Neural cell (in vitro differentiated cells): ENCODE data around the gene COBL. TPM values are rescaled to one million over a fixed set of nuclear protein-coding genes. Genes with fewer than 3 reads are reported as not detected.

Experiments
- H2AFZ ChIP-seq: fragments of 200-600, 300-800 bp; sonication (generic), shearing (Covaris generic); 2 replicates; pipeline ENCODE4 v1.6.0; 2014; ENCODE audit warnings: low read depth, mild to moderate bottlenecking, antibody characterized with exemption, low read length, moderate library complexity
- H3F3A ChIP-seq: fragments of 200-600 bp; shearing (Covaris generic); 2 replicates; pipeline ENCODE4 v1.6.1; 2016; ENCODE audit warnings: mild to moderate bottlenecking, moderate library complexity, mixed read lengths, antibody characterized with exemption, low read length; ENCODE audit not compliant: insufficient read depth, poor library complexity, severe bottlenecking
- H3K27ac ChIP-seq: fragments of 200-600, 300-800 bp; sonication (generic), shearing (Covaris generic); 2 replicates; pipeline ENCODE4 v1.5.1; 2014; ENCODE audit warnings: mild to moderate bottlenecking, low read length, moderate library complexity
- H3K27me3 ChIP-seq: fragments of 300-800, 200-600 bp; sonication (generic), shearing (Covaris generic); 2 replicates; pipeline ENCODE4 v1.6.0; 2014; ENCODE audit warnings: mild to moderate bottlenecking, low read depth, low read length, moderate library complexity; ENCODE audit not compliant: insufficient read depth
- H3K36me3 ChIP-seq: fragments of 300-800, 200-600 bp; sonication (generic), shearing (Covaris generic); 2 replicates; pipeline ENCODE4 v1.5.1; 2014; ENCODE audit warnings: mild to moderate bottlenecking, antibody characterized with exemption, low read length, moderate library complexity; ENCODE audit not compliant: insufficient read depth
- H3K4me2 ChIP-seq: fragments of 300-800, 200-600 bp; sonication (generic), shearing (Covaris generic); 2 replicates; pipeline ENCODE4 v1.6.0; 2014; ENCODE audit warnings: mild to moderate bottlenecking, low read length
- H3K4me3 ChIP-seq: fragments of 300-800, 200-600 bp; sonication (generic), shearing (Covaris generic); 2 replicates; pipeline ENCODE4 v1.5.1; 2014; ENCODE audit warnings: mild to moderate bottlenecking, low read length, moderate library complexity
- H3K79me2 ChIP-seq: fragments of 200-600 bp; shearing (Covaris generic); replicated peaks from 2 replicates; pipeline ENCODE4 v1.6.0; 2014; ENCODE audit warnings: mild to moderate bottlenecking, low read length, moderate library complexity; ENCODE audit not compliant: insufficient read depth
- H3K9ac ChIP-seq: fragments of 300-800, 200-600 bp; sonication (generic), shearing (Covaris generic); 2 replicates; pipeline ENCODE4 v1.6.1; 2016; ENCODE audit warnings: mild to moderate bottlenecking, low read length, mixed read lengths
- H3K9me2 ChIP-seq: fragments of 200-600 bp; shearing (Covaris generic); 2 replicates; pipeline ENCODE4 v1.6.1; 2016; ENCODE audit warnings: mild to moderate bottlenecking, low read length, mixed read lengths; ENCODE audit not compliant: insufficient read depth
- H3K9me3 ChIP-seq: fragments of 200-600, 300-800 bp; sonication (generic), shearing (Covaris generic); 2 replicates; pipeline ENCODE4 v1.6.1; 2016; ENCODE audit warnings: mild to moderate bottlenecking, mixed run types, low read length, moderate library complexity, mixed read lengths
- H4K20me1 ChIP-seq: fragments of 200-600 bp; shearing (Covaris generic); 2 replicates; pipeline ENCODE4 v1.6.1; 2016; ENCODE audit warnings: mild to moderate bottlenecking, mixed run types; ENCODE audit not compliant: insufficient read depth
- CTCF ChIP-seq: fragments of 450-650 bp; IDR thresholded peaks from 2 replicates; pipeline ENCODE4 v1.5.1; 2014; ENCODE audit warnings: antibody characterized with exemption, mild to moderate bottlenecking, moderate library complexity; ENCODE audit not compliant: poor library complexity, severe bottlenecking
- EP300 ChIP-seq: fragments of 450-650 bp; conservative IDR thresholded peaks from 2 replicates; pipeline ENCODE4 v1.6.1; 2014; ENCODE audit warnings: antibody characterized with exemption, mild to moderate bottlenecking, moderate library complexity; ENCODE audit not compliant: poor library complexity, severe bottlenecking
- EZH2 ChIP-seq: fragments of 200-600, 300-800 bp; shearing (Covaris generic), sonication (generic); IDR thresholded peaks from 2 replicates; pipeline ENCODE4 v1.6.1; 2014; ENCODE audit warnings: antibody characterized with exemption, low read length, borderline replicate concordance, mild to moderate bottlenecking; ENCODE audit not compliant: insufficient read depth, poor library complexity, severe bottlenecking
- MXI1 ChIP-seq: fragments of 450-650 bp; conservative IDR thresholded peaks from 2 replicates; pipeline ENCODE4 v1.6.1; 2014; ENCODE audit warnings: antibody characterized with exemption, mild to moderate bottlenecking; ENCODE audit not compliant: poor library complexity, severe bottlenecking
- POLR2AphosphoS5 ChIP-seq: IDR thresholded peaks from 2 replicates; pipeline ENCODE4 v1.6.1; 2012
- RAD21 ChIP-seq: fragments of 450-650 bp; conservative IDR thresholded peaks from 2 replicates; pipeline ENCODE4 v1.6.1; 2014; ENCODE audit warnings: antibody characterized with exemption, mild to moderate bottlenecking, moderate library complexity
- REST ChIP-seq: IDR thresholded peaks from 2 replicates; pipeline ENCODE4 v1.6.1; 2012; ENCODE audit warnings: borderline replicate concordance
- SMC3 ChIP-seq: fragments of 450-650 bp; conservative IDR thresholded peaks from 2 replicates; pipeline ENCODE4 v1.6.1; 2014; ENCODE audit warnings: antibody characterized with exemption, mild to moderate bottlenecking, moderate library complexity; ENCODE audit not compliant: poor library complexity
- TAF1 ChIP-seq: IDR thresholded peaks from 2 replicates; pipeline ENCODE4 v1.6.1; 2012; ENCODE audit warnings: low read depth
- polyA plus RNA-seq: library from polyadenylated mRNA; depleted of rRNA; stranded (reverse); fragments of >200 nt; gene quantifications from 2 replicates; pipeline ENCODE4 v1.2.3, GENCODE V29; 2014

Gene COBL
- polyA plus RNA-seq, 1 donor from 2014 or later, result 0.12 TPM

- no peaks in the 10 kb centered on the region for H3K36me3 ChIP-seq
- H3K79me2 ChIP-seq, result no peaks in the 10 kb centered on the region
Observed at GRCh38 chr7:51023547-51023946, 293.1 kb downstream of the COBL start.

GRCh38 chr7:51022821-51023220, 293.8 kb downstream of the COBL start:
- TF ChIP-seq RAD21, result no peak
- Histone ChIP-seq H3K79me2 (no peaks in the 10 kb centered on the region), H3K9me2 (no peaks in the 10 kb centered on the region), H3K27me3 (no peaks in the 10 kb centered on the region), H3K9ac (no peak overlapping the region), H3K4me2 (no peak overlapping the region), H3K27ac (no peak overlapping the region), H3K4me3 (no peak overlapping the region), H3F3A (no peaks in the 10 kb centered on the region), H2AFZ (no peak overlapping the region), H3K9me3 (no peaks in the 10 kb centered on the region), H4K20me1 (no peaks in the 10 kb centered on the region), H3K36me3 (no peaks in the 10 kb centered on the region)

More at GRCh38 chr7:51023547-51023946, 293.1 kb downstream of the COBL start:
- Histone ChIP-seq H3K4me3 (no peak overlapping the region), H3K4me2 (no peak overlapping the region), H3K9me2 (no peaks in the 10 kb centered on the region), H3K27ac (no peak overlapping the region), H3K9ac (no peak overlapping the region), H3K27me3 (no peaks in the 10 kb centered on the region), H3K9me3 (no peaks in the 10 kb centered on the region), H3F3A (no peaks in the 10 kb centered on the region), H4K20me1 (no peaks in the 10 kb centered on the region), H2AFZ (no peak overlapping the region)
- TF ChIP-seq EP300, result no peak
- TF ChIP-seq MXI1, result no peak

GRCh38 chr7:51021906-51022570, 294.6 kb downstream of the COBL start:
- TF ChIP-seq CTCF (no peak), EP300 (no peak), TAF1 (no peak), RAD21 (no peak), MXI1 (no peak), POLR2AphosphoS5 (no peak), SMC3 (no peak), REST (no peak), EZH2 (no peak)
- Histone ChIP-seq H3K27ac (no peak overlapping the region), H3K9me3 (no peaks in the 10 kb centered on the region), H3K27me3 (no peaks in the 10 kb centered on the region), H3K9ac (no peak overlapping the region), H3K9me2 (no peaks in the 10 kb centered on the region), H3K4me2 (no peak overlapping the region), H3K4me3 (no peak overlapping the region), H3K79me2 (no peaks in the 10 kb centered on the region), H2AFZ (no peak overlapping the region), H4K20me1 (no peaks in the 10 kb centered on the region), H3F3A (no peaks in the 10 kb centered on the region), H3K36me3 (no peaks in the 10 kb centered on the region)
